Activated naive CD8-positive, alpha-beta T cell treated with anti-CD3 and anti-CD28 coated beads for 36 hours (primary cell): Measurements from ENCODE around the gene DLX6. TPM values are rescaled to one million over a fixed set of nuclear protein-coding genes. Genes with fewer than 3 reads are reported as not detected.
A peak's percentile ranks its signal among the peaks of the same experiment; 100 is the strongest.

Source experiments
- DNase-seq: peaks from one replicate; pipeline ENCODE4 v3.0.0; 2021
- H3K27ac Mint-ChIP-seq: one replicate; pipeline ENCODE4 v1.8.0; 2022; ENCODE audit warnings: mild to moderate bottlenecking, moderate library complexity, mixed read lengths
- H3K27me3 Mint-ChIP-seq: one replicate; pipeline ENCODE4 v1.8.0; 2022; ENCODE audit warnings: mild to moderate bottlenecking, mixed read lengths
- H3K36me3 Mint-ChIP-seq: one replicate; pipeline ENCODE4 v1.8.0; 2021; ENCODE audit warnings: mild to moderate bottlenecking, mixed read lengths
- H3K4me1 Mint-ChIP-seq: one replicate; pipeline ENCODE4 v1.8.0; 2021; ENCODE audit warnings: mixed read lengths
- H3K4me3 Mint-ChIP-seq: one replicate; pipeline ENCODE4 v1.8.0; 2022; ENCODE audit warnings: mild to moderate bottlenecking, moderate library complexity, mixed read lengths
- H3K9me3 Mint-ChIP-seq: one replicate; pipeline ENCODE4 v1.8.0; 2022; ENCODE audit warnings: mixed read lengths
- total RNA-seq, 2 experiments: library from RNA; stranded (reverse); gene quantifications; one replicate each; pipeline ENCODE4 v1.2.3, GENCODE V29; 2021

The DLX6 gene
- total RNA-seq, 2 experiments from 2014 or later = not detected

GRCh38 chr7:97002555-97003261, 2.6 kb upstream of the DLX6 start:
- H3K36me3 Mint-ChIP-seq = no peaks in the 10 kb centered on the region
- H3K9me3 Mint-ChIP-seq = peaks cover 2% of the 10 kb centered on the region
- H3K27ac Mint-ChIP-seq = no peak overlapping the region
- peaks cover 99% of the 10 kb centered on the region for H3K27me3 Mint-ChIP-seq
- peaks cover 18% of the 10 kb centered on the region for H3K4me1 Mint-ChIP-seq
- no peak overlapping the region for H3K4me3 Mint-ChIP-seq
- no peak for DNase-seq

GRCh38 chr7:97003262-97004246, 1.8 kb upstream of the DLX6 start:
- H3K9me3 Mint-ChIP-seq = peaks cover 2% of the 10 kb centered on the region
- H3K4me1 Mint-ChIP-seq = peaks cover 18% of the 10 kb centered on the region
- H3K4me3 Mint-ChIP-seq = no peak overlapping the region
- DNase-seq = no peak
- no peak overlapping the region for H3K27ac Mint-ChIP-seq
- no peaks in the 10 kb centered on the region for H3K36me3 Mint-ChIP-seq
- H3K27me3 Mint-ChIP-seq = peaks cover 99% of the 10 kb centered on the region

- Mint-ChIP-seq H3K4me1 (peaks cover 16% of the 10 kb centered on the region), H3K36me3 (no peaks in the 10 kb centered on the region), H3K27ac (no peak overlapping the region), H3K9me3 (peaks cover 2% of the 10 kb centered on the region), H3K27me3 (peaks cover 97% of the 10 kb centered on the region), H3K4me3 (peak overlapping the region; percentile 47)
- no peak for DNase-seq
Measured at GRCh38 chr7:97004247-97005182, 838 bp upstream of the DLX6 start.

DNA sequence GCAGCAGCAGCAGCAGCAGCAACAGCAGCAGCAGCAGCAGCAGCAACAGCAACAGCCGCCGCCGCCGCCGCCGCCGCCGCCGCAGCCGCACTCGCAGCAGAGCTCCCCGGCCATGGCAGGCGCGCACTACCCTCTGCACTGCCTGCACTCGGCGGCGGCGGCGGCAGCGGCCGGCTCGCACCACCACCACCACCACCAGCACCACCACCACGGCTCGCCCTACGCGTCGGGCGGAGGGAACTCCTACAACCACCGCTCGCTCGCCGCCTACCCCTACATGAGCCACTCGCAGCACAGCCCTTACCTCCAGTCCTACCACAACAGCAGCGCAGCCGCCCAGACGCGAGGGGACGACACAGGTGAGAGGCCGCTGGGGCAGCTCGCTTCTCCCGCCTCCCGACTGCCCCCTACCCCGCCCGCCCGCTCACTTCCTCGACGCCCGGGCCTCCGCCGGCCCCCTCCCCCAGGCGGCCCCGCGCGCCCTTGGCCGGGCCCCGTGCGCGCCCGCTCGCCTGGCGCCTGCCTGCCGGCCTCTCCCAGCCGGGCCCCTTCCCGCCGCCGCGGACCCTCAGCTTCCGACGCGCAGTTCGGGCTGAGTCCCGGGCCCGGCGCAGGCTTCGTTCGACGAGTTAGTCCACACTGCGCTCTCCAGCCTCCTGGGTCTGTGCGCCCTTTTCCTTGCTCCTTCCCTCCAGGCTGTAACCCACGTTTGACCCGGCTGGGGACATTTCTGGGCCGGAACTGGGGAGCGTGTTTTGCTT, 882 bp downstream of the DLX6 start:
- no peaks in the 10 kb centered on the region for H3K36me3 Mint-ChIP-seq
- no peak overlapping the region for H3K27ac Mint-ChIP-seq
- H3K9me3 Mint-ChIP-seq = peaks cover 2% of the 10 kb centered on the region
- peak overlapping the region; percentile 65 for H3K4me3 Mint-ChIP-seq
- DNase-seq = peak; percentile 63
- H3K27me3 Mint-ChIP-seq = peaks cover 97% of the 10 kb centered on the region
- peaks cover 16% of the 10 kb centered on the region for H3K4me1 Mint-ChIP-seq

- H3K36me3 Mint-ChIP-seq = no peaks in the 10 kb centered on the region
- H3K27me3 Mint-ChIP-seq = peaks cover 97% of the 10 kb centered on the region
- no peak for DNase-seq
- H3K9me3 Mint-ChIP-seq = peaks cover 5% of the 10 kb centered on the region
- H3K4me1 Mint-ChIP-seq = peaks cover 16% of the 10 kb centered on the region
- H3K4me3 Mint-ChIP-seq = peak overlapping the region; percentile 65
- H3K27ac Mint-ChIP-seq = no peak overlapping the region
Measured at GRCh38 chr7:97006816-97007582, 1.6 kb downstream of the DLX6 start.

DNA sequence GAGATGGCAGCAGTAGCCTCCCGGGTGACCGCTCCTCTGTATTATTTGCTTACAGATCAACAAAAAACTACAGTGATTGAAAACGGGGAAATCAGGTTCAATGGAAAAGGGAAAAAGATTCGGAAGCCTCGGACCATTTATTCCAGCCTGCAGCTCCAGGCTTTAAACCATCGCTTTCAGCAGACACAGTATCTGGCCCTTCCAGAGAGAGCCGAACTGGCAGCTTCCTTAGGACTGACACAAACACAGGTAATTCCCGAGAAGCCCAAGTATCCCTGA, 2.2 kb downstream of the DLX6 start:
- peaks cover 97% of the 10 kb centered on the region for H3K27me3 Mint-ChIP-seq
- H3K4me3 Mint-ChIP-seq = no peak overlapping the region
- peaks cover 16% of the 10 kb centered on the region for H3K4me1 Mint-ChIP-seq
- no peaks in the 10 kb centered on the region for H3K36me3 Mint-ChIP-seq
- H3K9me3 Mint-ChIP-seq = peaks cover 5% of the 10 kb centered on the region
- no peak overlapping the region for H3K27ac Mint-ChIP-seq
- DNase-seq = no peak

- peaks cover 7% of the 10 kb centered on the region for H3K9me3 Mint-ChIP-seq
- H3K27ac Mint-ChIP-seq = no peak overlapping the region
- H3K4me1 Mint-ChIP-seq = peaks cover 13% of the 10 kb centered on the region
- H3K36me3 Mint-ChIP-seq = no peaks in the 10 kb centered on the region
- no peak overlapping the region for H3K4me3 Mint-ChIP-seq
- peaks cover 97% of the 10 kb centered on the region for H3K27me3 Mint-ChIP-seq
- no peak for DNase-seq
Measured at GRCh38 chr7:97008275-97008917, 3.0 kb downstream of the DLX6 start.

DNA sequence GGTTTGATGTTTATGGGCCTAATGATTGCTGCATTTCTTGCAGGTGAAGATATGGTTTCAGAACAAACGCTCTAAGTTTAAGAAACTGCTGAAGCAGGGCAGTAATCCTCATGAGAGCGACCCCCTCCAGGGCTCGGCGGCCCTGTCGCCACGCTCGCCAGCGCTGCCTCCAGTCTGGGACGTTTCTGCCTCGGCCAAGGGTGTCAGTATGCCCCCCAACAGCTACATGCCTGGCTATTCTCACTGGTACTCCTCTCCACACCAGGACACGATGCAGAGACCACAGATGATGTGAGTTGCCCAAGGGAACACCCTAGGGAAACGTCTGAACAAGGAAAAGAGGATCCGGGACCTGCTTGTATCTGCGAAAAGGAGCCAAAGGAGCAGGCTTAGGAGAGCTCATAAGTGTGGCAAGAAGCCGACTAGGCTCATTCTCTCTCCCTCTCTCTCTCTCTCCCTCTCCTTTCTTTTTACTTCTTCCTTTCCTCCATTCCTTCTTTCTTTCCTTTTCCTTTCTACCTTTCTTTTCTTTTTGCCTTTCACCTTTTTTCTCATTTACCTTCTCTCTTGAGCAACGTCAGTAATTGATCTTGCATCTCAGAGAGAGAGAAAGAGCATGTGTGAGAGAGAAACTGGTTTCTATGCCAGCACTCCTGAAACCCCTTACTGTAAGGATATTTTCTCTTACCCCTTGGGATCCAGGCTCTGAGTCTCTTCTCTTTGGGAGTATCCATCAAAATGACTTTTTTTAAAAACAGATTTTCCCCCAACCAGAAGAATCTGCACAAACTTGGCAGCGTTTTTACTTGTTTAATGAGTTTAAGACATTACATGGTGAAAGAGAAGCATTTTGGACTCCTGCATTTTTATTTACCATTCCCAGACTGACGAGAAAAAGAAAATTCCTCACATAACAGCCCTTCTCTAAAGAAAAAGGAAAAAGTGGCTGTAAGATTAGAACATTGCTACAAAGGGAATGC, 4.7 kb downstream of the DLX6 start:
- Mint-ChIP-seq H3K4me1 (peaks cover 7% of the 10 kb centered on the region), H3K27ac (no peak overlapping the region), H3K9me3 (peaks cover 9% of the 10 kb centered on the region), H3K4me3 (no peak overlapping the region), H3K36me3 (no peaks in the 10 kb centered on the region), H3K27me3 (peaks cover 97% of the 10 kb centered on the region)
- DNase-seq = no peak

DNA sequence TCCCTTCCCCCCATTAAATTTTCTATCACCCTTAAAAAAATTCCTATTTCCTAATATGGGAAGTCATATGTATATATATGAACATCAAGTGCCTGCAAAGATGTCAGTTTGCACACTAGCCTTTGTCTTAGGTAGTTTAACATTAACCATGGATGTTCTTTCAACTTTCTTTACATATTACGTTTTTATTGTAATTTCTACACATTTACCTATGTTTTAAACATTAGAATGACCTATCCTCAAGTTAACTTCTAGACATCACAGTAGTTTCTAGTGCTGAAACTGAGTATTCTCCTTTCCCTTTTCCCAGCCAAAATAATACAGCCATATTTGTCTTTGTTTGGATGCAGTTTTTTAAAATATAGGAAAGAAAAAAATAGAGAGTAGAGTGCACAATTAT, 5.8 kb downstream of the DLX6 start:
- Mint-ChIP-seq H3K27me3 (peaks cover 97% of the 10 kb centered on the region), H3K4me3 (no peak overlapping the region), H3K27ac (no peak overlapping the region), H3K4me1 (peaks cover 6% of the 10 kb centered on the region), H3K36me3 (no peaks in the 10 kb centered on the region), H3K9me3 (peaks cover 9% of the 10 kb centered on the region)
- no peak for DNase-seq

DNA sequence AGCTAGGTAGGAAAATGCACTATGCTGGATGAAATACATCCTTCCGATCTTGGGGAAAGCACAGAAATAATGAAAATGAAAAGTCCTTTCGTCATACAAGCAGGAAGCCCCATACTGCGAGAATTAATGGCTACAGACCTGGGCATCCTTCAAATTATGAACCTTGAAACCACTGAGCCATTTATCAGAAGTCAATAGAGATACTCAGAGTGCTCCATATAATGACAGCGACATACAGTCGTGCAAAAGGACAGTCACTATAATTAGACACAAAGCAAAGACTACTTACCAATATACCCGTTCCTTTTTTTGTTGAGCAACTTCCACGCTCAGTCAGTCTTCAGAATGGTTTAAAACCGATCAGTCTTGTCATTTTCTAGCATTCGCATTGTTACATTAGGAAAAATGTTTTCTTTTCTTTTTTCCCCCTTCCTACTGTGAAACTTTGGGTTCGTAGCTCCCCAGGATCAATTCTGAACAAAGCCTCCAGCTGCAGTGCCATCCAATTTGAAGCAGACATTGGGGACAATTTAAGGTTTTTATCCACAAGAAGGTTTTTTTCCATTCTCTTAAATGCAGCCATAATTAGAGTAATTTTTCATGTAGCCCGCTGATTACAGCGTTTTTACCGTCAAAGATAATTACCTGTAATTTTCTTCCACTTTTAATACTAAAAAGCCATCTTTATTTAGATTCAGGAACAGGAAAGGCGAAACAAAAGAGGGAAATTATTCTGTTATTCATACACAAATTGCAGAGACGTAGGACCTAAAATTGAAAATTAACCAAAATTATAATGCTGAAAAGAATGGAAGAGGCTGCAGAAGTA, 6.4 kb downstream of the DLX6 start:
- no peak overlapping the region for H3K4me3 Mint-ChIP-seq
- peaks cover 98% of the 10 kb centered on the region for H3K27me3 Mint-ChIP-seq
- peaks cover 9% of the 10 kb centered on the region for H3K9me3 Mint-ChIP-seq
- no peak for DNase-seq
- peaks cover 3% of the 10 kb centered on the region for H3K4me1 Mint-ChIP-seq
- H3K27ac Mint-ChIP-seq = no peak overlapping the region
- no peaks in the 10 kb centered on the region for H3K36me3 Mint-ChIP-seq

GRCh38 chr7:97012365-97013133, 7.2 kb downstream of the DLX6 start:
- Mint-ChIP-seq H3K36me3 (no peaks in the 10 kb centered on the region), H3K9me3 (peaks cover 9% of the 10 kb centered on the region), H3K27me3 (peaks cover 98% of the 10 kb centered on the region), H3K4me1 (peaks cover 4% of the 10 kb centered on the region), H3K27ac (no peak overlapping the region), H3K4me3 (no peak overlapping the region)
- DNase-seq = no peak
